SJCRH30 (cell line): Measurements from ENCODE around the gene NAA30. TPM values are rescaled to one million over a fixed set of nuclear protein-coding genes. Genes with fewer than 3 reads are reported as not detected.
"Not testable (repeated sequence)": the region's sequence is repeated elsewhere in the genome, so short reads cannot be mapped to it uniquely, and the experiment has no call there.

ENCODE experiments used
- DNase-seq, 2 experiments: peaks; one replicate each; pipeline ENCODE4 v3.0.0-alpha.2; 2015 to 2020
- H3K27ac ChIP-seq: fragments of 250-450 bp; sonication (Bioruptor Pico); 2 replicates; pipeline ENCODE4 v1.5.1; 2020; ENCODE audit warnings: mild to moderate bottlenecking, moderate library complexity
- H3K27me3 ChIP-seq: fragments of 250-450 bp; sonication (Bioruptor Pico); 2 replicates; pipeline ENCODE4 v1.5.1; 2020; ENCODE audit warnings: mild to moderate bottlenecking, moderate library complexity
- H3K36me3 ChIP-seq: fragments of 250-450 bp; sonication (Bioruptor Pico); 2 replicates; pipeline ENCODE4 v1.5.1; 2020; ENCODE audit warnings: mild to moderate bottlenecking, moderate library complexity
- H3K4me1 ChIP-seq: fragments of 250-450 bp; sonication (Bioruptor Pico); 2 replicates; pipeline ENCODE4 v1.5.1; 2020; ENCODE audit warnings: mild to moderate bottlenecking, moderate library complexity
- H3K4me3 ChIP-seq: fragments of 250-450 bp; sonication (Bioruptor Pico); 2 replicates; pipeline ENCODE4 v1.5.1; 2020; ENCODE audit warnings: mild to moderate bottlenecking, moderate library complexity
- H3K9me3 ChIP-seq: fragments of 250-450 bp; sonication (Bioruptor Pico); replicated peaks from 2 replicates; pipeline ENCODE4 v1.5.1; 2020; ENCODE audit warnings: mild to moderate bottlenecking, moderate library complexity
- total RNA-seq: library from RNA; depleted of rRNA; stranded (reverse); fragments of >200 nt; shearing (Covaris generic); gene quantifications from 2 replicates; pipeline ENCODE4 v1.2.3, GENCODE V29; 2014; rRNA removed

The NAA30 gene
- total RNA-seq = 23.9 and 24.6 TPM in 2 replicates

DNA sequence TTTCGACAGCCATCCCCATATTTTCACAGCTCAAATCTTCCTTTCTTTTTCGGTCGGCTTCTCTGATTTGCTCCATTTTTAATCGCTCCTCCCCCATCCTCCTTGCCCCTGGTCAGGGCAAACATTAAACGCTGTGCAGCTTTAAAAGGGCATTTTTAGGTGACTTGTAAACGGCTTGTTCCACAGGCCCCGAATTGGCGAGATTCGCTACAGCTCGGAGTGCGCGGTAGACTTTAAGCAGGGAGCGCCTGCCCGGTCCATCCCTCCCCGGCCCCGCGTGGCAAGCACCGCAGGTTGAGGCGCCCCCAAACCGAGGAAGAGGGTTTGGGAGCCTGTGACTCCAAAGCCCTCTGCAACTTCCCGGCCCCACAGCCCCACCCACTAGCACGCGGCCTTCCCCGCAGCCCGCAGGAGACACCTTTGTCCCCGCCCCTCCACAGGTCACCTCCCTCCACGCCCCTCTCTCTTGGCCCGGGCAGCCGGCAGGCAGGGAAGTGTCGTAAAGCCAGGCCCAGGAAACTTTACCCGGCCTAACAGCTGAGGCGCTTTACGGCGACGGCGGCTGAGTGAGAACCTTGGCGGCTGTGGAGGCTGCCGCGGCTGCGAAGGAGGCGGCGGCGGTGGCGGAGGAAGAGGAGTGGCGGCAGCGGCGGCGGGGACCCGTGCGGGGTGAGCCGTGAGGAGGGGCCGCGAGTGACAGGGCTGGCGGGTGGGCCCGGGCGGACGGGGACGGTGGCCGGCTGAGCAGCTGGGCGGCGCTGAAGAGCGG, at the start of gene NAA30:
Gene NAA30 (plus strand): TSS at position 550 of the 769 bp plus-strand sequence. CDS start 372 bp downstream, outside the sequence.
- DNase-seq = peak; percentile 93 to 94
- peak within 1 kb of the TSS; percentile 94 for H3K4me3 ChIP-seq
- H3K36me3 ChIP-seq = peaks cover 10% of the 10 kb centered on the region; the same call in 1 of the 2 replicates
- H3K27ac ChIP-seq = peak within 1 kb of the TSS; percentile 58
- no peaks in the 10 kb centered on the region for H3K9me3 ChIP-seq
- no peaks in the 10 kb centered on the region for H3K27me3 ChIP-seq
- H3K4me1 ChIP-seq = peaks cover 8% of the 10 kb centered on the region; the same call in 1 of the 2 replicates

DNA sequence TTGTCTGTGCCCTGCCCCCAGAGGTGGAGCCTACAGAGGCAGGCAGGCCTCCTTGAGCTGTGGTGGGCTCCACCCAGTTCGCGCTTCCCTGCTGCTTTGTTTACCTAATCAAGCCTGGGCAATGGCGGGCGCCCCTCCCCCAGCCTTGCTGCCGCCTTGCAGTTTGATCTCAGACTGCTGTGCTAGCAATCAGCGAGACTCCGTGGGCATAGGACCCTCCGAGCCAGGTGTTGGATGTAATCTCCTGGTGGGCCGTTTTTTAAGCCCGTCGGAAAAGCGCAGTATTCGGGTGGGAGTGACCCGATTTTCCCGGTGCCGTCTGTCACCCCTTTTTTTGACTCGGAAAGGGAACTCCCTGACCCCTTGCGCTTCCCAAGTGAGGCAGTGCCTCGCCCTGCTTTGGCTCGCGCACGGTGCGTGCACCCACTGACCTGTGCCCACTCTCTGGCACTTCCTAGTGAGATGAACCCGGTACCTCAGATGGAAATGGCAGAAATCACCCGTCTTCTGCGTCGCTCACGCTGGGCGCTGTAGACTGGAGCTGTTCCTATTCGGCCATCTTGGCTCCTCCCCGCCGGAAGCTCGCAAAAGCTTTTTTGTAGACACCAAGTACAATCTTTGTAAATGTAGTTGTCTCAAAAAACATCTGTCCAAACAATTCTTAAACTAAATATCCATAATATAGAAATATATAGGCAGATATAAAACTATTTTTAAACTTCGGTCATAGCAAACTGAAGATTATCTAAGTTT, 46.7 kb upstream of the NAA30 start:
- H3K27ac ChIP-seq, H3K4me3 ChIP-seq, H3K27me3 ChIP-seq, H3K36me3 ChIP-seq, H3K9me3 ChIP-seq, DNase-seq, H3K4me1 ChIP-seq: not testable (repeated sequence)

DNA sequence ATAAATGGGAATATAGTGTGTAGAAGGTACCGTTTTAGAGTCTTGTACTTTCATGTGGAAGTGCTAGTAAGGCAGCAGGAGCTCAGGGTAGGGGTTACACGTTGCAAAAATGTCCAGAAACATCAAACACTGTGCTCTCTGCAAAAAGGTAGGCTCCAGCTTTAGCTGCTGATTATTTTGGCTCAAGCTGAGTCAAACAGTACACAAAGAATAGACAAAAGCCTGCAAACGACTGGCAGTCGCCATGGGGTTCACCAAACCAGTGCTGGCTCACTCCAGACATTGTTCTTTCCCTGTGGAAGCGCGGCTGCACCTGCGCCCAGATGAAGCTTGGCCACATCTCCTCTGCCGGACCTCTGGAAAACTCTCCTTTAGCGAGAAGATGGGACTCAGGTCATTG, 45.3 kb upstream of the NAA30 start:
- Histone ChIP-seq H3K9me3 (no peaks in the 10 kb centered on the region), H3K36me3 (no peaks in the 10 kb centered on the region), H3K4me3 (no peak overlapping the region), H3K4me1 (peaks cover 3% of the 10 kb centered on the region), H3K27me3 (no peaks in the 10 kb centered on the region), H3K27ac (no peak overlapping the region)
- DNase-seq = no peak

DNA sequence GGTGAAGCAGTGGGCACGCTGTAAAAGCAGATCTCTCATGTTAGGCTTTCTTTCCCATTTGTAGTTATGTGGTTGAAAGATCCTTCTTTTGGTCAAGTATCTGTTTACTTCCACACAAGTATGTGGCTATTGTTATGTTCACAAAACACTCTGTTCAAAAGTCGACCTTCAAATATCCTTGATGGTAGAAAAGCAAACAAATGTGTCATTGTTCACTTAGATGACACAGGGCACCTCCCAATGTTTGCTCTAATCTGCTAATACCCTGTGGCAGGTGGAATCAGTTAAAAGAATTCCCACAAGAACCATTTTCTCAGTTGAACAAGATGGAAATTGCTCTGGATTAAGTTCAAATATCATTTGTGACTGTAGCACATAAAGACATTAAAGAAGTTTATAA, 43.6 kb upstream of the NAA30 start:
- Histone ChIP-seq H3K4me3 (no peak overlapping the region), H3K36me3 (no peaks in the 10 kb centered on the region), H3K4me1 (peaks cover 3% of the 10 kb centered on the region), H3K27ac (no peak overlapping the region), H3K9me3 (no peaks in the 10 kb centered on the region), H3K27me3 (no peaks in the 10 kb centered on the region)
- peak in 1 of 2 experiments; percentile 25 for DNase-seq

DNA sequence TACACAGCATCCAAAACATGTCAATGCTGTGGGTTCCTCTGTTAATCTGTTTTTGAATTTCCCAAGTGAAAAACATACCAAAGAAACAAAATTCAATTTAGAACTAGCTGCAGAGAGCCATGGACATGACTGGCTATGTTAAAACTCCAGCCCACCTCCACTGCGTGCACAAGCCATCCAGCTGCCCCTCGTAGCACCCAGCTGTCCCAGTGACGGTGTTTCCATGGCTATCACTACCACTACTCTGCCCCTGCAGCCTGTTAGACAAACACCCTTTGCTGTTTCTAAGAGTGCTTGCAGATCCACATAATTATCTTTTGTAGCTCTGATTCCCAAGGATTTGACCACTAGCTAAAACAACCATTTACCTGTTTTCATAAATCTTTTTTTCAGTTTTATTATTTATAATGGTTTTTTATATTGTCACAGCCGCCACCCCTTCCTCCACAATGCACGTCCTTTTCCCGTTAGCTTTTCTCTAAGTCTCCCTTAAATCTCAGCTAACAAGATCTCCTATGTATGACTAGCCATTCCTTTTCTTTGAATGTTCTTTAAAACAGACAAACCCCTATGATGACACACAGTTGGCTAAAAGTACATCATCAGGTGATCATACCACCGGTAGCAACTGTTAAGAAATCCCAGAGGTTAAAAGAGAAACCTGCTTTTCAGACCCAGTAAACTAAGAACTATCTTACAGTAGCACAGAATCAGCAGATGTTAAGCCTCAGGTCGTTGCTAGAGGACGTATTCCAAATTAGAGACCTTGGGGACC, 37.8 kb upstream of the NAA30 start:
- DNase-seq = peak in 1 of 2 experiments; percentile 28

DNA sequence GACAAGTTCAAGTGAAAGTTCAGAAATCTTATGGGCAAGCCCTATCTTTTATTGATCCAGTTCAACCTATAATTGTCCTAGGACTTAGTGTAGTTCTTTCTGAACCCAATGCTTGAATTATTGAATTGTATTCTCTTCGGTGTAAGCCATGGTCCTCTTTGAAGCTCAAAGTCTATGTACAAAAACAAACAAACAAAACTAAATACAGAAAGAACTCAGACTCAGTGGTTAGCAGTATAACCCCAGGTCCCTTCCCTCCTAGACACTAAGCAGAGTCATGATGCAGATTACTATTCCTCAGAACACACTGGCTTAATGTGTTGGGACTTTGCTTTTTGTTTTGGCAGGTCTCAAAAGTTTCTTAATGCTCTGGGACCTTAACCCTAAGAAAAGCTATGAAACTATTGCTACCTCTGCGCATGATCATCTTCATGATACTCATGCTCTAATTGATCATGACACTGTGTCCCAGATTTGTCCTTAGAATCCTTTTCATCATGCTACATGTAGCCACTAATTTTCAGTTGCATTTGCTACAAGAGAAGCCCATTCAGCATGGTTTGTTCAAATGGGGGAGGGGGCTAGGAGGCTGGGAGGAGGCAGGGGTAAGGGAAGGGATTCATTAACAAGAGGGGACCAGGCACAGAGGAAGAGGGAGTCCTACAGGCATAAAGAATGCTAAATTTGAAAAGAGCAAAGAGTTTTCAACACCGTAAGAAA, 35.1 kb upstream of the NAA30 start:
- no peak for DNase-seq
- Histone ChIP-seq H3K27ac (no peak overlapping the region), H3K36me3 (no peaks in the 10 kb centered on the region), H3K27me3 (no peaks in the 10 kb centered on the region), H3K9me3 (no peaks in the 10 kb centered on the region), H3K4me3 (no peak overlapping the region), H3K4me1 (no peaks in the 10 kb centered on the region)

More for the DNA sequence above, 37.8 kb upstream of the NAA30 start:
- H3K4me3 ChIP-seq = no peak overlapping the region
- peaks cover 3% of the 10 kb centered on the region for H3K4me1 ChIP-seq
- no peaks in the 10 kb centered on the region for H3K27me3 ChIP-seq
- H3K9me3 ChIP-seq = no peaks in the 10 kb centered on the region
- no peaks in the 10 kb centered on the region for H3K36me3 ChIP-seq
- no peak overlapping the region for H3K27ac ChIP-seq

DNA sequence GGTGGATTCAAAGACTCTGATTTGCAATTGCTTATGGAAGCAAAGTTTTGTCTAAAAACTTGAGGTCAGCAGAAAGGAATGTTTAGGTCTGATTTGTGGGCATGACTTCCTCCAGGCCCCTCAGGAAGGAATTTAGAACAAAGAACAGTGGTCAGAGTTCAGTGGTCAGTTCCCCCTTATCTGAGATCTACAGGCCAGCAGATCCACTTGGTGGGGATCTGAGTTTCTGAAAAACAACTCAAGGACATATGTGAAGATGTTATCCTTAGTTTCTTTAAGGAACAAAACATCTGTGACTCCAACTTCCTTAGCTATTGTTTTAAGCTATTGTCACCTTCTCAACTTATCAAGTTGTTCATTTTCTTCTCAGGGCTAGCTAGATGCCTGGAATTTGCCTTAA, 28.0 kb upstream of the NAA30 start:
- DNase-seq = no peak
- no peaks in the 10 kb centered on the region for H3K36me3 ChIP-seq
- no peaks in the 10 kb centered on the region for H3K27me3 ChIP-seq
- no peak overlapping the region for H3K4me3 ChIP-seq
- no peaks in the 10 kb centered on the region for H3K9me3 ChIP-seq
- peaks cover 12% of the 10 kb centered on the region for H3K4me1 ChIP-seq
- H3K27ac ChIP-seq = no peak overlapping the region

DNA sequence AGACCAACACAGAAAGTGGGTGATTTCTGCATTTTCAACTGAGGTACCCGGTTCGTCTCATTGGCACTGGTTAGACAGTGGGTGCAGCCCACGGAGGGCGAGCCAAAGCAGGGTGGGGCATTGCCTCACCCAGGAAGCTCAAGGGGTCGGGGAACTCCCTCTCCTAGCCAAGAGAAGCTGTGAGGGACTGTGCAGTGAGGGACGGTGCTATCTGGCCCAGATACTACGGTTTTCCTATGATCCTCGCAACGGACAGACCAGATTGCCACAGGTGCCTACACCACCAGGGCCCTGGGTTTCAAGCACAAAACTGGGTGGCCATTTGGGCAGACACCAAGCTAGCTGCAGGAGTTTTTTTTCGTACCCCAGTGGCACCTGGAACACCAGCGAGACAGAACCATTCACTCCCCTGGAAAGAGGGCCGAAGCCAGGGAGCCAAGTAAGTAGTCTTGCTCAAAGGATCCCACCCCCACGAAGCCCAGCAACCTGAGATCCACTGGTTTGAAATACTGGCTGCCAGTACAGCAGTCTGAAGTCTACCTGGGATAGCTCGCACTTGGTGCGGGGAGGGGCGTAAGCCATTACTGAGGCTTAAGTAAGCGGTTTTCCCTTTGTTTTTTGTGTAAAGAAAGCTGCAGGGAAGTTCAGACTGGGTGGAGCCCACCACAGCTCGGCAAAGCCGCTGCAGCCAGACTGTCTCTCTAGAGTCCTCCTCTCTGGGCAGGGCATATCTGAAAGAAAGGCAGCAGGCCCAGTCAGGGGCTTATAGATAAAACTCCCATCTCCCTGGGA, 25.5 kb upstream of the NAA30 start:
- Histone ChIP-seq H3K4me1 (peaks cover 12% of the 10 kb centered on the region), H3K4me3 (no peak overlapping the region), H3K27me3 (no peaks in the 10 kb centered on the region), H3K36me3 (no peaks in the 10 kb centered on the region), H3K27ac (no peak overlapping the region), H3K9me3 (no peaks in the 10 kb centered on the region)
- DNase-seq = no peak

DNA sequence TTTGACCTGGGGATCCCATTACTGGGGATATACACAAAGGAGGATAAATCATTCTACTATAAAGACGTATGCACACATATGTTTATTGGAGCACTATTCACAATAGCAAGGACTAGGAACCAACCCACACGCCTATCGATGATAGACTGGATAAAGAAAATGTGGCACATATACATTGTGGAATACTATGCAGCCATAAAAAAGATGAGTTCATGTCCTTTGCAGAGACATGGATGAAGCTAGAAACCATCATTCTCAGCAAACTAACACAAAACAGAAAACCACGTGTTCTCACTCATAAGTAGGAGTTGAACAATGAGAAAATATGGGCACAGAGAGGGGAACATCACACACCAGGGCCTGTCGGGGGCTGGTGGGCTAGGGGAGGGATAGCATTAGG, 20.2 kb upstream of the NAA30 start:
- H3K9me3 ChIP-seq, H3K4me1 ChIP-seq, H3K27ac ChIP-seq, H3K27me3 ChIP-seq, DNase-seq, H3K4me3 ChIP-seq, H3K36me3 ChIP-seq: not testable (repeated sequence)

DNA sequence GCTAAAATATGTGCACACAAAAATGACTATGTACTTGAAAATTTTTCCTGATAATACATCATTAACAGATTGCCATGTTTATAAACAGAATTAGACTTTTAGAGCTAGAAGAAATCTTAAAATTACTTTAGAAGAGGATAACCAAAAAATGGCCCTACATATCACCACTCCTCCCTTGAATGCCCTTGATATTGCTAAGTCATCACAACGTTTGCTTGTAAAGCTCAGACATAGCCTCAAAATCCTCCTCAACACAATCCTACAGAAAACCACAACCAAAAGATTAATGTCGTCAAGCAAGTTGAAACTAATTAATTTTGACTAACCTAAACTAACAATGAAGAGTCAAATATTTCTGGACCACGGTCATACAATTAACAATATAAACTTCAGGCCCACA, 19.4 kb upstream of the NAA30 start:
- no peak for DNase-seq
- H3K9me3 ChIP-seq = no peaks in the 10 kb centered on the region
- no peaks in the 10 kb centered on the region for H3K36me3 ChIP-seq
- H3K27me3 ChIP-seq = no peaks in the 10 kb centered on the region
- H3K4me3 ChIP-seq = no peak overlapping the region
- H3K4me1 ChIP-seq = no peaks in the 10 kb centered on the region
- H3K27ac ChIP-seq = no peak overlapping the region

DNA sequence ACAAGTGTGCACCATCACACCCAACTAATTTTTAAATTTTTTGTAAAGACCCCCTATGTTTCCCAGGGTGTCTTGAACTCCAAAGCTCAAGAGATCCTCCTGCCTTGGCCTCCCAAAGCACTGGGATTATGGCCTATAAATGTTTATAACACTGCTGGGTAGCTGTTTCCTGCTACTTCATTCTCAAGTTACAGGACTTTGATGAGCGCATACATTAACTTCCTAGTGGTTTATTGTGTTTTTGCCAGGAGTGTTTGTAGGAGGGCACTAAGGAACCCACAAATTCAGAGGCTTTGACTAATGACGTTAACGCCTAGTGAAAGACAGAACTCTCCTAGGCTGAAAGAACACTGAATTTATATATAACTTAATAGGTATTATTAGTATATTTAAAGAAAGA, 15.2 kb upstream of the NAA30 start:
- H3K36me3 ChIP-seq = no peaks in the 10 kb centered on the region
- no peaks in the 10 kb centered on the region for H3K27me3 ChIP-seq
- no peak for DNase-seq
- H3K9me3 ChIP-seq = no peaks in the 10 kb centered on the region
- H3K27ac ChIP-seq = no peak overlapping the region
- no peak overlapping the region for H3K4me3 ChIP-seq
- H3K4me1 ChIP-seq = no peaks in the 10 kb centered on the region

DNA sequence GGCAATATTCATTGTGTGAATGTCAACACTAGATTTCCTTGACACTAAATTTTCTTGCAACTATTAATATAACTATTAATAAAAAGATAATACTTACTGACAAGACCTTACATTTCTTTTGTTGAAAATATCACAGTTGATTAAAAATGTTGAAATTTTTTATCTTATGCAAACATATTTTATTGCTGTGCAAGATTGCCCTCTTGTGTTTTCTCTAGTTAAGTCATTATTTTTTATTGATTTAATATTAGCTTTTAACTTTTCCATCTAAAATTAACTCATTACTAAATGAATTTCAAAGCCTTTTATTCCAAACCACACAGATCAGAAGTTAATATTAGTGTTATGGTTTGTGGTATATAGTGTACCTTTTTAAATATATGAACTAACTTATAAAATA, 11.7 kb upstream of the NAA30 start:
- H3K27me3 ChIP-seq = no peaks in the 10 kb centered on the region
- no peak for DNase-seq

DNA sequence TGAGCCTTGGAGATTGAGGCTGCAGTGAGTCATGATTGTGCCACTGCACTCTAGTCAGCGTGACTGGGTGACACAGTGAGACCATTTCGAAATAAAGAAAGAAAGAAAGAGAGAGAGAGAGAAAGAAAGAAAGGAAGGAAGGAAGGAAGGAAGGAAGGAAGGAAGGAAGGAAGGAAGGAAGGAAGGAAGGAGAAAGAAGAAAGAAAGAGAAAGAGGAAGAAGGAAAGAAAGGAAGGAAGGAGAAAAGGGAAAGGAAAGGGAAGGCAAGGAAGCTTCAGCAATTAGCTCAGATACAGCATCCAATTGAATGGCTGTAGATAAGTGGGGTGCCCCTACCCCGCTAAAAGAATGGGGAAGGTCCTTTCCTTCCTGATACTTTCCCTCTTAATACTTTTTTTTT, 9.5 kb upstream of the NAA30 start:
- Histone ChIP-seq H3K4me3 (no peak overlapping the region), H3K27me3 (no peaks in the 10 kb centered on the region), H3K27ac (no peak overlapping the region), H3K4me1 (no peaks in the 10 kb centered on the region), H3K36me3 (no peaks in the 10 kb centered on the region), H3K9me3 (no peaks in the 10 kb centered on the region)
- no peak for DNase-seq

More for the DNA sequence above, 11.7 kb upstream of the NAA30 start:
- H3K9me3 ChIP-seq = no peaks in the 10 kb centered on the region
- no peaks in the 10 kb centered on the region for H3K4me1 ChIP-seq
- H3K4me3 ChIP-seq = no peak overlapping the region
- H3K36me3 ChIP-seq = no peaks in the 10 kb centered on the region
- H3K27ac ChIP-seq = no peak overlapping the region

DNA sequence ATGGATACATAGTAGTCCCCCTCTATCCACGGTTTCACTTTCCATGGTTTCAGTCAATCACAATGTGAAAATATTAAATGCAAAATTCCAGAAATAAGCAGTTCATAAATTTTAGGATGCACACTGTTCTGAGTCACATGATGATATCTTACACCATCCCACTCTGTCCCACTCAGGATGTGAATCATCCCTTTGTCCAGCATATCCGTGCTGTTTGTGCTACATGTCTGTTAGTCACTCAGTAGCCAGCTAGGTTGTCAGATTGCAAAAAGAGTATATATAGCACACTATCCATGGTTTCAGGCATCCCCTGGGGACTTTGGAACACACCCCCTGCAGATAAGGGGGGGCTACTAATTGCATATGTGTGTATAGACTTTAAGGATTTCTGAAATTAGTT, 8.1 kb upstream of the NAA30 start:
- H3K4me3 ChIP-seq = no peak overlapping the region
- H3K27ac ChIP-seq = no peak overlapping the region
- H3K4me1 ChIP-seq = no peaks in the 10 kb centered on the region
- no peaks in the 10 kb centered on the region for H3K9me3 ChIP-seq
- no peaks in the 10 kb centered on the region for H3K27me3 ChIP-seq
- H3K36me3 ChIP-seq = no peaks in the 10 kb centered on the region
- DNase-seq = no peak
